Fibroblast of skin of right biceps (primary cell): ENCODE results near the gene ATXN7L3.

Experiments used
- DNase-seq: peaks from one replicate; pipeline ENCODE4 v3.0.0-alpha.2; 2013

The ATXN7L3 gene

GRCh38 chr17:44217738-44218343 lies 18.2 kb upstream of the ATXN7L3 start:
- no peak for DNase-seq

DNA sequence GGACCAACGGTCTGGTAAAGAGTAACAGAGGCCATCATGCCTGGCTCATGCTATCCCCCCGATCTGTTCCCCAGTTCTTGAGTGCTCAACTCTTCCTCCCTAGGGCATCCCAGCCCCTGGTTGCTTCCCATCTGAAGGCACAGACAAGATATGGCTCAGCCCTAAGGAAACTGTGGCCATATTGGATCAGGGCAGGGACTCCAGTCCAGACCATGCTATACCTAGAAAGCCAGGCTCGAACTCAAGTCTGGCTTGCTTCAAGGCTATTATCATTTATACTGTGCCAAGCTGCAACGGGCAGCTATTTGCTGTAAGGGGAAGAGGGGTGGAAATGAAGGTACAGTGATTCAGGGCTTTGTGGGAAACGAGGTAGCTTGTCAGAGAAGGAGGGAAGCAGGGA lies 17.0 kb upstream of the ATXN7L3 start:
- no peak for DNase-seq

DNA sequence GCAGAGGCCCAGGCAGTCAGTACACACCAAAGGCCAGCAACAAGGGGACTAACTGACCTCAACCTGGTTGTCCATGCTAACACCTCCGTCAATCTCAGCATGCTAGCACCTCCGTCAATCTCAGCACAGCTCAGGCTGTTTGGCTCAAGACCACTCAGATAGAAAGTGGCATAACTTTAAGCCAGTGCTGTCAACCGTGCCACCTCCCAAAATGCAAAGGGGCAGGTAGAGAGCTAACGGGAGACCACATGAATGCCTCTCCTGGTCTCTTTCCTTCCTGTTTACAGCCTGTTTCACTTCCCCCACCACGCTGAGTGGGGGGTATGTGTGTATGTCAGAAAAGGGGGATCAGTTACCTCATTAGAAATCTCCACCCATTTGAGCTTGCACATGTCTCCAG lies 16.5 kb upstream of the ATXN7L3 start:
- no peak for DNase-seq

DNA sequence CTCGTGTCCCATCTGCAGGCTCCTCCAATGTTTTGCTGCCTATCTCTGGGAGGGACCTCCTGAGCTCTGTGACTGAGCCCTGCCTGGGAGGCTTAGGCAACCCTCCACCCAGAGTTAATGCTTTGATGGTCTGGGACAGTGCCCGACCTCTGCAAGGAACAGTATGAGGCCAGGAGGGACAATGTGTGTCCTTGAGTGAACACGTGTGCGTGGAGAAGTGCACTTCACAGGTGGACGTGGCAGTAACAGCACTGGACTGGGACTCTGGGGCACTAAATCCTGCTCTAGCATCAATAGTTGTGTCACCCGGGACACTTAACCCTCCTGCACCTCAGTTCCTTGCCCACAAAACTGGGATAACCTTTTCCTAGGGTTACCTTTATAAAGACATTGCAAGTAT lies 15.2 kb upstream of the ATXN7L3 start:
- DNase-seq, result no peak

DNA sequence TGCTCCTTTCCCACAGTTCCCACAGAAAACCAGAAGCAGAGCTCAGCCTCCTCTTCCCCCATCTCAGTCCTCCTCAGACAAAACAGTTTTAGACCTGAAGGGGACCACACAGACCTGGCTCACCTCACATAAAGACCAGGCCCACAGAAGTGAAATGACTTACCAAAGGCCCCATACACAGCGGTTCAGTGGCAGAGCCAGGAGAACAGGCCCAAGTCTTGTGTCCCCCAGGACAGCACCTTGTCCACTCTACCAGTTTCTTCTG lies 14.5 kb upstream of the ATXN7L3 start:
- DNase-seq, result no peak

DNA sequence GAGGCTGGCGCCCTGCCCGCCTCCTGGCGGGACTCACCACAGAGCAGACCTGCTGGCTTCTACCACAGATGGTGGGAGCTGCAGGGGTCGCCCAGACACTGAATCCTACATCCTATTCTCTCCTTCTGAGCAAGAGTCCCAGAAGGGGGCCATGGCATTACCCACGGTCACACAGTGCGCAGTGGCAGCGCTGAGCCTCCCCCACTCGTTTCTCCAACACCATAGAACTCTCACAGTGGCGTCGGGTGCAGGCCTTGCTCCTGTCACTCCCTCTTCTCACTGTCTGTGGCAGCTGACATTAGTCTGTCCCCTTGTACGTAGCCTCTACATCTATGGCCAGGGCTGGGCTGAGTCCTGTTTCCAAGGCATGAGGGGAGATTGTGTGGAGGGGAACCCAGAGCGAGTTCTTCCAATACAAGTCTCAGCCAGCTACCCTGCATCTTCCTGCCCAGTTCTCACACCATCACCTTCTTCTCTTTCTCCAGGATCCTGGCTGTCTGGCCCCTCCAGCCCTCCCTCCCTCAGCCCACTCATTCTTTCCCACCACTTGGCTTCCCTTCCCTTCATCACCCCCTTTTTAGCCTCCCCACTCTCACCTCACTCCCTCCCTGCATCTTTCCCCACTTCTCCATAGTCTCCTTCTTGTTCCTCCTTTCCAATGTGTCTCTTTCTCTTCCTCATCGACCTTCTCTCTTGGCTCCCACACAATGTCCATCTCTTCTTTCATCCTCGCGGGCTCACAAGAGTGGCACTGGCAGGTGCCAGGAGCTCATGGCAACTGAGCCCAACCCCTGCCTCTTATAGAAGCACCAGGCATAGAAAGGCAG lies 13.9 kb upstream of the ATXN7L3 start:
- no peak for DNase-seq

- DNase-seq, result no peak
Measured at GRCh38 chr17:44212507-44213402, 13.1 kb upstream of the ATXN7L3 start.

DNA sequence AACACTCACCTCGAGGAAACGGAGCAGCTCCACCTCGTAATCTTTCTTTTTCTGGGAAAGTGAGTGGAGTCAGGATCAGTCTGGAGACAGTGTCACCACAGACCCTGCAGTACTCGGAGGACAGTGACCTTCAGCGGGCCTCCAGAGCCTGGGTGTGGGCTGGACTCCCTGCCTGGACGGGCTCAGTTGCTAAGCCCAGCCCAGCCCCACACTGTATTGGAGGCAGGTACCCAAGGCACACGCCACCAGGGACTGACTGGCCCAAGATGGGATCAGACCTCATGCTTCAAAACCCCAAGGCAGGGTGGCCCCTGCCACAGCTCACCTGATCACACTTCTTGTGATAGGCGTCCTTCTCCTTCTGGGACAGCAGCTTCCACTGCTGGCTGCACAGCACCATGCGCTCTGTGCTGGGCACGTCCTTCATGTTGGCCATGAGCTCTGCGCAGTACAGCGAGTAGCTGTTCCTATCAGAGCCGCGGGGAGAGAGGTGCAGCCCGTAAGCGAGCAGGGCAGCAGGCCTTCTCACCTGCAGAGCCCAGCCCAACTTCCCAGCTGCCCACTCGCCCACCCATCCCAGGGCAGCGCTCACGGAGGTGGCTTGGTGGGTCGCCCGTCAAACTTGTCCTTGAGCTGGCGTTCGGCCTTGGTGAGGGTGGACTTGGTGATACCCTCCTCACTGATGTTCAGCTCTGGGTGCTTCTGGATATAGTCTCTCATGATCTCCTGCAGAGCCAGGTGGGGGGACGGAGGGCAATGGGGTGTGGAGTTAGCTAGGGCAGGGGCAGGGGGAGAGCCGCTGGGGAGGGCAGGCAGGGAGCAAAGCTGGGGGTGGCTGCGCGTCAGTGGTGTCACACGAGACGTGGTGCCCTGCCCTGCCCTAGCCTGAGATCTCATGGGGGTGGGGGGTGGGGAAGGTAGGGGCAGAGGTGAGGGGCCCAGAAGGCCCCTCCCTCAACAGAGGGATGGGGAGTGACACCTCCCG lies 11.9 kb upstream of the ATXN7L3 start:
- no peak for DNase-seq

DNA sequence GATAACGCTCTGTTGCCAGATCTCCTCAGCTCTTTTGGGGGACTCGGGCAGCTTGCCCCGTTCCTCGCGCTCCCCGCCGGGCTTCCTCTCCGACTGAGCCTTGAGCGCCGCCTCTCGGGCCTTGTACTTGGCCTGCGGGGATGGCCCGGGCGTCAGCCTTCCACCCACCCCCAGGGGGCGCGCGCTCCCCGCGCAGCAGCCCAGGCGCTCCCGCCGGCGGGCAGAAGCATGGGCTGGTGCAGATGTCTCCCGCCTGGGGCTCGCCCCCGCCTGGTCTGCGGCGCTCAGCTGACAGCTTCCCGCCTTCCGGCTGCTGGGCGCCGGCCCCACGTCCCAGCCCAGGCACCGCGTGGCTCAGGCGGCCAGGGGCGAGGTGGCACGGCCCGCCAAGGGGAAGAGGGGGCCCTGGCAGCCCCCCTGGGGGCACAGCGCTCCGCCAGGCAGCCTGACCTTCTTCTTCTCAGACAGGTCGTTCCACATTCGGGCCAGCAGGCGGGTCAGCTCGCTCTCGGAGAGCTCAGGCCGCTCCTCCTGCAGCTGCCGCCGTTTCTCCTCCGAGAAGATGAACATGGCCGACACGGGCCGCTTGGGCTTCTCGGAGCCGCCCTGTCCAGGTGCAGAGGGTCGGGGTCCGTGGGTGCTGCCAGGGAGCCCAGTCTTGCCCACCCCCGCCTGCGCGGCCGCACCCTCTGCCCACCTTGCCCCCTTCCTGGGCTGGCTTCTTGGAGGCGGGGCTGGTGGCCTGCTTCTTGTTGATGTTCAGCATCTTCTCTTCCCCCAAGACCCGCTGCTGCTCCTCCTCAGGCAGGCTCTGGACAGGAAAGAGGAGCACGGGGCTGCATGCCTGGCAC lies 10.9 kb upstream of the ATXN7L3 start:
- peak; percentile 87 for DNase-seq

- no peak for DNase-seq
Measured at GRCh38 chr17:44209786-44210341, 10.2 kb upstream of the ATXN7L3 start.

GRCh38 chr17:44207743-44208142 lies 8.1 kb upstream of the ATXN7L3 start:
- no peak for DNase-seq

GRCh38 chr17:44207319-44207718 lies 7.6 kb upstream of the ATXN7L3 start:
- no peak for DNase-seq

GRCh38 chr17:44206825-44207155 lies 7.1 kb upstream of the ATXN7L3 start:
- no peak for DNase-seq

DNA sequence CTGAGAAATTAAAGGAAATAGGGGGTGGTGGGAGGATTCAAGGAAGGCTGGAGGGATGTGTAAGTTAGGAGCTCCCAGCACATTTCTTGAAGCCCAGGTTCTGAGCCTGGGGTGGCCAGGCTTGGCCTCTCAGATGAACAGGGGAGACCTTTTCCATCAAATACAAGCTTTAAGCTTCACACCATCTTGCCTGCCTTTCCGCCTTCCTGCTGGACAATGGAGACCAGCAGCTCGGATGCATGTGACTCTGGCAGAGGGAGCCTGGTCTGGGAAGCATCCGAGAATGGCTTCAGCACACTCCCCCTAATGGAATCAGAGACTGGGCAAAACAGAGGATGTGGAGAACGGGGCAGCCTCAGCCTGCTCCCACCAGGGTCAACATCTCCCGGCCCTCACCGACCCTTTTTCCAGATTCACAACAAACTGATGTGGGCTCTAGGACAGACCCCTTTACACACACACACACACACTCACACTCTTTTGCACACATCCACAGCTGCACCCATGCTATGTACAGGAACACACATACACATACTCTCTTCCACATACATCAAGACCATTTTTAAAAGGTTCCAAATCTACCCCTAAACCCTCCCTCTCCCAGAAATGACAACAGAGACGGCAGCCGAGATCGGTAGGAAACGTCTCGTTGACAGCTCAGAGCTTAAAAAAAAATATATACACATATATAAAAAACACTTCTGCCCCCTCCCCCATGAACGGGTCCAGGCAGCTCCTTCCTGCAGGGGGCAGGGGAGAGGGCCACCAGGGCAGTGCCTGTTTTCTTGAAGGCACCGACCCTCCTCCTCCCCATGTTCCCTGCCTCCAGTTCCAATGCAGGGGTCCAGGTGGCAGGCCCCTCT lies 6.5 kb upstream of the ATXN7L3 start:
- no peak for DNase-seq

DNA sequence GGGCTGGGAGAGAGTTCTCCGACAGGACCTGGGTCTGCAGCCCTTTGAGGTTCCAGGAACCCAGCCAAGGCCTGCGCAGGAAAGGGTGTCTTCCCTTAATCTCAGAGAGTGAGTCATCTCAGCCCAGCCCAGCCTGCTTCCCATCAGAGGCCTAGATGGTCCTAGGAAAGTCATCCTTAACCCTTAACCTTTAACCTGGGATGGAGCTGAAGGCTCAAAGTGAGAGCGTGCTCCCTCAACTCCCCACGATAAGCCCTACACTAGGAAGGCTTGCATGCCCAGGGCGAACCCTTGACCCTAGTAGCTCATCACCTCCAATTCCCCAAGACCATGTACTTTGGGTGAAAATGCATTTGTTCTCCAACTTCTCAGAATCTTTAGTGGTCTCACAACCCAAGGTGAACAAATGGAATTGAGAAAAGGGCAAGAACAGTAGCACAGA lies 4.8 kb upstream of the ATXN7L3 start:
- DNase-seq, result peak; percentile 67

DNA sequence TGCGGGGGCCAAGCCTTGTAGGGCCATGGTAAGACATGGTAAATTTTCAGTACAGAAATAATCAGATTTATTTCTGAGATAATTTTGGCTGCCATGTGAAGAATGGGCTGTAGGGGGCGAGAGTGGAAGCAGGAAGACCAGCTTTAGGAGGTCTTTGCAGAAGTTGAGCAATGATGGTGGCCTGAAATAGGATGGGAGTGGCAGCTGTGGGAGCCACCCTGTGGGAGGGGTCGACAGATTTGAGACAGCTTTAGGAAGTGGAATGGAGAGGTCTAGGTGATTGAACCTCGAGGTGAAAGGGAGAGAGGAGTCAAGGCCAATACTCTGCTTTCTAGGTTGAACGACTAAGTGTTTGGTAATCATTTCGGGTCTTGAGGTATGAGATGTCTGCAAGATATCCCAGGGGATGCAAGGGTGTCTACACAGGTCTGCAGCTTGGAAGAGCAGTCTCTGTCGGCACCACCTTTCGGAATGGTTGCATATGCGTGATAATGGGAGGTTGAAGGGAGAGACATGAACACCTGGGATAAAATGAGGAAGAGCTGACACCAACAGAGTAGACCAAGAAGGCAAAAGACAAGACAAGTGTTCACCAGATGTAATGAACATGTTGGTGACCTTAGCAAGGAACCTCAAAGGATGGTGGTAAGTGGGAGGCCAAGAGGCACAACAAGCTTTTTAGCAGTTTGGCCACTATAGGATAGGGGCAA lies 4.2 kb upstream of the ATXN7L3 start:
- DNase-seq, result peak; percentile 64

DNA sequence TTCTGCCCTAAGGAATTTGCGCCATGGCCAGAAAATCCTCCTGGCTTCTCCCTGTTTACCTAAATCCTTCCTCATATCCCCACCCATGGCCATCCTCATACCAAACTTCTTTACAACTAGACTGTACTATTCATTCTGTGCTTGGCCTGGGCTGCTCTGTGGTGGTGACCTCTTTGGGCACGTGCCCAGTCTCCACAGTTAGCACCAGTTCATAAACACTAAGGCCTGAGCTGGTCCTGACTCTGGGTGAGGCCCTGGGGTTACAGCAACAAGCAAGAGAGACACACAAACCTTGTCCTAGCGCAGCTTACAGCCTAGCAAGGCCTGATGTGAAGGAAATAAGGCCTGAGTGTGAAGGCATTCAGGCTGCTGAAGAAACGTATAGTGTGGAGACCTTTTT lies 3.1 kb upstream of the ATXN7L3 start:
- no peak for DNase-seq

DNA sequence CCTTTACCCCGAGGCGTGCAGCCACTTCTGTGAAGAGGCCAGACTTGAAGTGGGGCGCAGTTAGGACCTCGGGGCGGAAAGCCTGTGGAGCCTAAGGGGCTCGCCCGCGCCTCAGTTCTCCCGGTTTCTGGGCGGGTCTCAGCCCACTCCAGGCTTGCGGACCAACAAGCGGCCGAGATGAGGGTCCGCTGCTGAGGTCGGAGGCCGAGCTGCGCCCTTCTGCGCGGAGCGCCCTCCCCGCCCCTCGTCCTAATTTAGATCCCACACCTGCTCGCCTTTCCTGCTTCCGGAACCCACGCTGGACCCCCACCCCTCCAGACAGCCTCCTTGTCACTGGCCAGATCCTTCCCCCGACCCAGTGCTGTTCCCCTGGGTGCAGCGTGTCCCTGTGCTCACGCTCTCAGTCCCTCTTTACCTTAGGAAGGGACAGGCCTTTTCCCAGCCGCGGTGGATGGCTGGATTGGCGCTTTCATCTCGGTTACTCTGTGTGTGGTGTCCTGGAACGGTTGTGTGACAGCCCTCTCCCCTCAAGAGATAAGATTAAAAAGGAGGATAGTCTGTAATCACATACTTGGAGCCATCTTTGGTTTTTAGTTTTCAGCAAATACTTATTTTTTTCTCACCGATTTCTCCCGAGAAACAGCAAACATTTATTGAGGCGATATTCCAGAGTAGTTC lies 933 bp upstream of the ATXN7L3 start:
- DNase-seq, result no peak
